Right lung (tissue), 5 donors: ENCODE results near the gene RYR1. TPM values are rescaled to one million over a fixed set of nuclear protein-coding genes. Genes with fewer than 3 reads are reported as not detected.
"Not testable (repeated sequence)": the region's sequence is repeated elsewhere in the genome, so short reads cannot be mapped to it uniquely, and the experiment has no call there.

ENCODE experiments used
- DNase-seq, 2 donors: peaks; one replicate each; pipeline ENCODE4 v3.0.0-alpha.2; 2013
- polyA plus RNA-seq, 5 donors: library from polyadenylated mRNA; unstranded; fragments of 120-200 nt; gene quantifications; one replicate each; pipeline versions ENCODE4 v1.2.1 to v1.2.3, GENCODE V29; 2013; ENCODE audit warnings: inconsistent platforms in 1 of 5, low replicate concordance in 1 of 5; ENCODE audit not compliant: insufficient read length in 5 of 5, insufficient read depth in 1 of 5

Gene RYR1
- polyA plus RNA-seq, 5 donors: 2.0 to 24.3 (median 3.7) TPM

- DNase-seq: no peak
Observed at GRCh38 chr19:38490861-38491260, 57.4 kb downstream of the RYR1 start.

DNA sequence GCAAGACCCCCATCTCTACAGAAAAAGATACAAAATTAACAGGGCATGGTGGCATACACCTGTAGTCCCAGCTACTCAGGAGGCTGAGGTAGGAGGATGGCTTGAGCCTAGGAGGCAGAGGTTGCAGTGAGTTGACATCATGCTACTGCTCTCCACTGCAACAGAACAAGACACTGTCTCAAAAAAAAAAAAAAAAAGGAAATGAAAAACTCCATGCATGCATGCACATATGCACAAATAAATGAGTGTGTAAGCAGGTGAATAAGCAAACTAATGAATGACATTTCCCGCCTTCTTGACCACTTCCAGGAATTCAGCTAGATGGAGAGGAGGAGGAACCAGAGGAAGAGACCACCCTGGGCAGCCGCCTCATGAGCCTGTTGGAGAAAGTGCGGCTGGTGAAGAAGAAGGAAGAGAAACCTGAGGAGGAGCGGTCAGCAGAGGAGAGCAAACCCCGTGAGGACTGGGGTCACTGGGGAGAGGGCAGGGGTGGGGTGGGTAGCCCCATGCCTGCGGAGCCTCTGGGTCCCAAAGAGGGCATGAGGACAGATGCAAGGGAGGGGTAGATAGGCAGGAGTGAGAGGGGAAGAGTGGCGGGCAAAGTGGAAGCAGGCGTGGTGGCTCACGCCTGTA is 58.8 kb downstream of the RYR1 start:
- DNase-seq: no peak

DNA sequence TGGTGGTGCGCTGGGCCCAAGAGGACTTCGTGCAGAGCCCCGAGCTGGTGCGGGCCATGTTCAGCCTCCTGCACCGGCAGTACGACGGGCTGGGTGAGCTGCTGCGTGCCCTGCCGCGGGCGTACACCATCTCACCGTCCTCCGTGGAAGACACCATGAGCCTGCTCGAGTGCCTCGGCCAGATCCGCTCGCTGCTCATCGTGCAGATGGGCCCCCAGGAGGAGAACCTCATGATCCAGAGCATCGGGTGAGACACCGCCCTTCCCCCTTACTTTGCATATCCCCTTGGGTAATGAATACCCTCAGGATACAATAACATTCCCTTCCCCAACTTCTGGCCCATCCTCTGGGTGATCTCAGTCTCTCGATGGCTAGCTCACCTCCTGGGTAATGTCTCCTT is 60.9 kb downstream of the RYR1 start:
- DNase-seq: no peak

- DNase-seq: not testable (repeated sequence)
Observed at GRCh38 chr19:38495375-38495774, 61.9 kb downstream of the RYR1 start.

DNA sequence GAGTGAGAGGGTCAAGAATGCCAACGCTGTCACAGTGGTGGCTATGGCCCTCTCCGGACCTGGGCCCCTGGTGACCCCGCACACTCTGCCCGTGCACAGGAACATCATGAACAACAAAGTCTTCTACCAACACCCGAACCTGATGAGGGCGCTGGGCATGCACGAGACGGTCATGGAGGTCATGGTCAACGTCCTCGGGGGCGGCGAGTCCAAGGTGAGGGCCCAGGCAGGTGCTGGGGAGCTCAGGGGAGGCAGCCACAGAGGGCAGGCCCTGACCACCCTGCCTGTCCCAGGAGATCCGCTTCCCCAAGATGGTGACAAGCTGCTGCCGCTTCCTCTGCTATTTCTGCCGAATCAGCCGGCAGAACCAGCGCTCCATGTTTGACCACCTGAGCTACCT is 62.6 kb downstream of the RYR1 start:
- no peak for DNase-seq

- DNase-seq: no peak
Observed at GRCh38 chr19:38496603-38497487, 63.4 kb downstream of the RYR1 start.

GRCh38 chr19:38497907-38498306 is 64.4 kb downstream of the RYR1 start:
- DNase-seq: no peak

DNA sequence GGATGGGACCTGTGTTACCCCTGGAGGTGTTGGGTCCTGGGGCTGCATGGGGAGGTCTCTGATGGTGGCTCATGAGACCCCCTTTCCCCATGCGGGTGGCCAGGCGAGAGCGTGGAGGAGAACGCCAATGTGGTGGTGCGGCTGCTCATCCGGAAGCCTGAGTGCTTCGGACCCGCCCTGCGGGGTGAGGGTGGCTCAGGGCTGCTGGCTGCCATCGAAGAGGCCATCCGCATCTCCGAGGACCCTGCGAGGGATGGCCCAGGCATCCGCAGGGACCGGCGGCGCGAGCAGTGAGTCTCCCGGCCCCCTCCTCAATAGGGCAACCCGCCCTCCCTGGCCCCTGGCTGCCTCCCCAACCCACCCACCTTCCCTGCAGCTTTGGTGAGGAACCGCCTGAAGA is 66.0 kb downstream of the RYR1 start:
- no peak for DNase-seq

- no peak for DNase-seq
Observed at GRCh38 chr19:38500450-38500849, 67.0 kb downstream of the RYR1 start.

- DNase-seq: no peak
Observed at GRCh38 chr19:38502410-38503076, 69.1 kb downstream of the RYR1 start.

GRCh38 chr19:38503077-38503410 is 69.6 kb downstream of the RYR1 start:
- DNase-seq: no peak

DNA sequence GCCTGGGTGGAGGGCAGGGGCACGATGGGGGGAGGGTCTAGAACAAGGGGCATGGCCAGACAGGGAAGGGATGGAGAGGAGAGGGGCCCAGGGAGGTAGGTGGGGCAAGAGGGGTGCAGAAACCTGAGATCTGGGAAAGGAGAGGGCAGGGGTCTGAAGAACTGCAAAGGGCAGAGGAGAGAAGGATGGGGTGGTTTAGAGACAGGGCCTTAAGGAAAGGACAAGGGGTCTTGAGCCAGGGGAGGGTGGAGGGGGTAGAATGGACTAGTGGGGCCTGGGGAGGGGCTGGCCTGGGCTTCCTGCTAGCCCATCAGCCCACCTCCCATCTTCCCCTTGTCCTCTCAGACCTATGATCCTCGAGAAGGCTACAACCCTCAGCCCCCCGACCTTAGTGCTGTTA is 72.5 kb downstream of the RYR1 start:
- DNase-seq: no peak

DNA sequence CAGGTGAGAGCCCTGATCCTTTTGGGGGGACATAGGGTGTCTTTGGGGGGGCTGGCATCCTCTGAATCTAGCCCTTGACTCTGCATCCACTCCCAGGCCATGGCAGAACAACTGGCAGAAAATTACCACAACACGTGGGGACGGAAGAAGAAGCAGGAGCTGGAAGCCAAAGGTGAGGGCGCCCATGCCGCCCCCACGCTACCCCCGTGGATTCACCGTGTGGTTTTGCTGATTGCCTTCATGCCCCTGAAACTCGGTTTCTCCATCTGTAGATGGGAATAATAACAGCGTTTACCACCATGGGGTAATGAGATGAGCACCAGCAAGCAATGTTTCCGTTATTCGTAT is 72.9 kb downstream of the RYR1 start:
- DNase-seq: no peak

- DNase-seq: peak in 1 of 2 donors; percentile 9
Observed at GRCh38 chr19:38506723-38507550, 73.4 kb downstream of the RYR1 start.

DNA sequence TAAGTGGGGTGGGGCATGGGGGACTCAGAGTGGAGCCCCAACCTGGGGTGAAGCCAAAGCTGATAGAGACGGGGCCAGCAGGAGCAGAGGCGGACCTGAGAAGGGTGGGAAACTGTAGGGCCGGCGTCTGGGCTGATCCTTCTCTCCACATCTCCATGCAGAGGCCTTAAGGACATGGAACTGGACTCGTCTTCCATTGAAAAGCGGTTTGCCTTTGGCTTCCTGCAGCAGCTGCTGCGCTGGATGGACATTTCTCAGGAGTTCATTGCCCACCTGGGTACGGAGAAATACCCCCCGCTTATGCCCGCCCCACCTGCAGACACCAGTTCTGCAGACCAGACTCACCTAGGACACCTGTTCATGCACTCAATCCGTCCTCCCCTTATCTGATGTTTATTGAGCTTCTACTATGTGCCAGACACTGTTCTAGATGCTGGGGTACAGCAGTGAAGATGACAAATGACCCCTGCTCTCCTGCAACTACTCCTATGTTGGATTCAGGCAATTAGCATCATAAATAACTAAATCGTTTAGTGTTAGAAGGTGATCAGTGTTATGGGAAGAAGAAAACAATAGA is 74.1 kb downstream of the RYR1 start:
- no peak for DNase-seq

GRCh38 chr19:38508507-38508906 is 75.0 kb downstream of the RYR1 start:
- DNase-seq: no peak

DNA sequence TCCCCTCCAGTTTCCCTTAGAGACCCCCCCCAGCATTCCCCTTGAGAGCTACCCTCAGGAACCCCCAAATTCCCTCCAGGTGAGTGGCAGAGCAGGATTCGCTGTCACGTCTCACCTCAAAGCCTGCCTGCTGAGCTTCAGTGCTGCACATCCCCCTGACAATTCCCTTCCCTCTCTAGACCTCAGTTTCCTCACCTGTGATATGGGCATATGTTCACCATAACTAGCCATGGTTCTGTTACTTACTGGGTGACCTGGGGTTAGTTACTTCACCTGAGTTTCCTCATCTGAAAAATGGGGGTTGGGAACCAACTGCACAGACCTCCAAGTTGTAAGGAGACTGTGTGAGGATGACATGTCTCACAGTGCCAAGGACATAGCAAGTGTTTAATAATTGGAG is 75.5 kb downstream of the RYR1 start:
- DNase-seq: no peak

- DNase-seq: no peak
Observed at GRCh38 chr19:38511074-38511708, 77.7 kb downstream of the RYR1 start.

DNA sequence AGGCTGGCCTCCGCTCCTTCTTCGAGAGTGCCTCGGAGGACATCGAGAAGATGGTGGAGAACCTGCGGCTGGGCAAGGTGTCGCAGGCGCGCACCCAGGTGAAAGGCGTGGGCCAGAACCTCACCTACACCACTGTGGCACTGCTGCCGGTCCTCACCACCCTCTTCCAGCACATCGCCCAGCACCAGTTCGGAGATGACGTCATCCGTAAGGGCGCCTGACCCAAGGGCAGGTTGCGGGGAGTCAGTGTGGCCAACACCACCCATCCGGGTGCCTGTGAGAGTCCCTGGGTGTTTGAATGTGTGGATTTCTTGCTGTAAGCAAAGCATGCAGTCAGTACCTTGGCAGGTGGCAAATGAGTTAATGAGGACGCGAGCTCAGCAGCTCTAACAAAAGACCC is 78.8 kb downstream of the RYR1 start:
- DNase-seq: no peak

DNA sequence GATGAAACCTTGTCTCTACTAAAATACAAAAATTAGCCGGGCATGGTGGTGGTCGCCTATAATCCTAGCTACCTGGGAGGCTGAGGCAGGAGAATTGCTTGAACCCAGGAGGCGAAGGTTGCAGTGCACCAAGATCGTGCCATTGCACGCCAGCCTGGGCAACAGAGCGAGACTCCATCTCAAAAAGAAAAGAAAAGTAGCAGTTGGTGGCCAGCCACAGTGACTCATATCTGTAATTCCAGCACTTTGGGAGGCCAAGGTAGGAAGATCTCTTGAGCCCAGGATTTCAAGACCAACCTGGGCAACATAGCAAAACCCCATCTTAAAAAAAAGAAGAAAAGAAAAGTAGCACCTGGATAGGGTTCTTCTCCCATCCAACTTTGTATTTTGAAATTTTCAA is 79.7 kb downstream of the RYR1 start:
- DNase-seq: not testable (repeated sequence)

- no peak for DNase-seq
Observed at GRCh38 chr19:38513762-38514167, 80.3 kb downstream of the RYR1 start.
